ENCODE data around the gene DDX6.

The DDX6 gene

GRCh38 chr11:118748056-118748455 lies 42.9 kb downstream of the DDX6 start:
- Histone ChIP-seq H3K79me2 (ENCODE audit: control insufficient read depth, low read length) (no peaks in the 10 kb centered on the region), H3K4me2 (ENCODE audit: low read length) (no peak overlapping the region), H3K27me3 (ENCODE audit: control insufficient read depth, low read length) (no peaks in the 10 kb centered on the region), H3K36me3 (ENCODE audit: control insufficient read depth, low read length) (peaks cover 39% of the 10 kb centered on the region), H3F3A (ENCODE audit: control insufficient read depth, insufficient read depth) (peaks cover 51% of the 10 kb centered on the region), H4K20me1 (ENCODE audit: control insufficient read depth, insufficient read depth, low read depth, low read length) (peaks cover 5% of the 10 kb centered on the region; the same call in 1 of the 2 replicates), H3K27ac (ENCODE audit: low read depth, low read length) (no peak overlapping the region), H3K4me3 (ENCODE audit: low read length) (no peak overlapping the region), H3K9me2 (replicated peaks; ENCODE audit: control insufficient read depth, low read length) (no peaks in the 10 kb centered on the region), H3K4me1 (ENCODE audit: control insufficient read depth, low read length) (no peaks in the 10 kb centered on the region), H3K9me3 (ENCODE audit: control insufficient read depth, insufficient read depth, low read length) (no peaks in the 10 kb centered on the region)
- TF ChIP-seq EZH2phosphoT487 (IDR thresholded peaks at IDR 0.05; ENCODE audit: borderline replicate concordance, low read length) (no peak), CTCF (IDR thresholded peaks at IDR 0.05; ENCODE audit: low read depth, low read length, poor library complexity, severe bottlenecking) (no peak)

GRCh38 chr11:118746988-118747585 lies 43.9 kb downstream of the DDX6 start:
- Histone ChIP-seq H3K4me2 (ENCODE audit: low read length) (no peak overlapping the region), H3K79me2 (ENCODE audit: control insufficient read depth, low read length) (no peaks in the 10 kb centered on the region), H3K27me3 (ENCODE audit: control insufficient read depth, low read length) (no peaks in the 10 kb centered on the region), H3K36me3 (ENCODE audit: control insufficient read depth, low read length) (peaks cover 29% of the 10 kb centered on the region), H3F3A (ENCODE audit: control insufficient read depth, insufficient read depth) (peaks cover 46% of the 10 kb centered on the region), H3K4me1 (ENCODE audit: control insufficient read depth, low read length) (no peaks in the 10 kb centered on the region), H3K27ac (ENCODE audit: low read depth, low read length) (no peak overlapping the region), H4K20me1 (ENCODE audit: control insufficient read depth, insufficient read depth, low read depth, low read length) (peaks cover 5% of the 10 kb centered on the region; the same call in 1 of the 2 replicates), H3K4me3 (ENCODE audit: low read length) (no peak overlapping the region), H3K9me3 (ENCODE audit: control insufficient read depth, insufficient read depth, low read length) (no peaks in the 10 kb centered on the region), H3K9me2 (replicated peaks; ENCODE audit: control insufficient read depth, low read length) (no peaks in the 10 kb centered on the region)
- TF ChIP-seq EZH2phosphoT487 (IDR thresholded peaks at IDR 0.05; ENCODE audit: borderline replicate concordance, low read length) (no peak), CTCF (IDR thresholded peaks at IDR 0.05; ENCODE audit: low read depth, low read length, poor library complexity, severe bottlenecking) (no peak)

- Histone ChIP-seq H3F3A (ENCODE audit: control insufficient read depth, insufficient read depth) (peaks cover 26% of the 10 kb centered on the region), H3K4me3 (ENCODE audit: low read length) (no peak overlapping the region), H3K27ac (ENCODE audit: low read depth, low read length) (no peak overlapping the region), H3K36me3 (ENCODE audit: control insufficient read depth, low read length) (0 out of 2 replicates have a peak, but pooled peaks cover 2% of the 10 kb centered on the region), H4K20me1 (ENCODE audit: control insufficient read depth, insufficient read depth, low read depth, low read length) (no peaks in the 10 kb centered on the region), H3K9me3 (ENCODE audit: control insufficient read depth, insufficient read depth, low read length) (no peaks in the 10 kb centered on the region), H3K27me3 (ENCODE audit: control insufficient read depth, low read length) (no peaks in the 10 kb centered on the region), H3K79me2 (ENCODE audit: control insufficient read depth, low read length) (no peaks in the 10 kb centered on the region), H3K9me2 (replicated peaks; ENCODE audit: control insufficient read depth, low read length) (no peaks in the 10 kb centered on the region), H3K4me1 (ENCODE audit: control insufficient read depth, low read length) (no peaks in the 10 kb centered on the region), H3K4me2 (ENCODE audit: low read length) (no peak overlapping the region)
- TF ChIP-seq EZH2phosphoT487 (IDR thresholded peaks at IDR 0.05; ENCODE audit: borderline replicate concordance, low read length) (no peak), CTCF (IDR thresholded peaks at IDR 0.05; ENCODE audit: low read depth, low read length, poor library complexity, severe bottlenecking) (no peak)
Observed at GRCh38 chr11:118744046-118744445, 46.9 kb downstream of the DDX6 start.
